Measurements from ENCODE around the gene SSH2. TPM values are rescaled to one million over a fixed set of nuclear protein-coding genes. Genes with fewer than 3 reads are reported as not detected.
A peak's percentile ranks its signal among the peaks of the same experiment; 100 is the strongest.

SSH2 gene
- polyA plus RNA-seq, 1 of the 3 experiments (the other 2 are of a cell fraction) = 8.8 TPM

GRCh38 chr17:29629839-29630238 lies 300.2 kb downstream of the SSH2 start (continued):
- TF ChIP-seq FOSL2 (IDR thresholded peaks at IDR 0.05; ENCODE audit: borderline replicate concordance, low read depth) (no peak), USF1 (IDR thresholded peaks at IDR 0.05; ENCODE audit: borderline replicate concordance, low read depth) (no peak), FOXM1 (IDR thresholded peaks at IDR 0.05; ENCODE audit: low read depth) (no peak), RXRA (IDR thresholded peaks at IDR 0.05; ENCODE audit: borderline replicate concordance, low read depth) (no peak)

GRCh38 chr17:29628644-29629043 lies 301.4 kb downstream of the SSH2 start:
- Histone ChIP-seq H3K27ac (ENCODE audit: low read depth in 2 of 2, low read length in 1 of 2) (peak overlapping the region in 1 of 2 experiments; percentile 88; a peak in 2 of 4 replicates), H3K9ac (no peak overlapping the region), H3K27me3 (ENCODE audit: insufficient read depth) (no peaks in the 10 kb centered on the region), H3F3A (replicated peaks; ENCODE audit: insufficient read depth) (no peaks in the 10 kb centered on the region), H3K4me1 (ENCODE audit: control insufficient read depth in 1 of 2, insufficient read depth in 2 of 2, low read depth in 1 of 2, low read length in 1 of 2) (peaks cover 0 to 73% of the 10 kb centered on the region in 2 experiments; a peak in 2 of 4 replicates), H4K20me1 (ENCODE audit: insufficient read depth) (no peaks in the 10 kb centered on the region), H3K4me3 (ENCODE audit: low read depth in 2 of 2, low read length in 1 of 2) (no peak overlapping the region), H3K4me2 (no peak overlapping the region), H3K79me2 (ENCODE audit: insufficient read depth) (no peaks in the 10 kb centered on the region), H2AFZ (ENCODE audit: low read depth) (no peak overlapping the region), H3K9me2 (no peaks in the 10 kb centered on the region), H3K9me3 (no peaks in the 10 kb centered on the region), H3K36me3 (replicated peaks in 1 of 2; ENCODE audit: control insufficient read depth in 1 of 2, insufficient read depth in 2 of 2, low read length in 1 of 2) (peaks cover 10 to 50% of the 10 kb centered on the region in 2 experiments)
- ChIA-PET CTCF (interaction anchor here (1.0 to 1.1 kb wide), 3 partner anchors 11 to 302 kb away, joined by 3 to 10 read pairs (median 3); no protein-coding TSS in a partner anchor), POLR2A (interaction anchor here (1.1 kb wide), 1 partner anchor 14 kb away, joined by 3 read pairs; no protein-coding TSS in a partner anchor)
- TF ChIP-seq MXI1 (IDR thresholded peaks at IDR 0.05; ENCODE audit: low read depth, low read length) (no peak), REST (IDR thresholded peaks at IDR 0.05; ENCODE audit: low read depth, low read length) (no peak), SIN3A (IDR thresholded peaks at IDR 0.05; ENCODE audit: borderline replicate concordance, low read depth, low read length) (no peak), TEAD4 (IDR thresholded peaks at IDR 0.05; ENCODE audit: borderline replicate concordance, insufficient read depth) (no peak), RAD21 (IDR thresholded peaks at IDR 0.05; ENCODE audit: low read length) (no peak), IRF3 (IDR thresholded peaks at IDR 0.05; ENCODE audit: low read depth, low read length) (no peak), ZBTB33 (IDR thresholded peaks at IDR 0.05; ENCODE audit: borderline replicate concordance, low read depth) (no peak), FOXJ3 (CRISPR knock-in tag; IDR thresholded peaks at IDR 0.05) (no peak), GABPA (IDR thresholded peaks at IDR 0.05; ENCODE audit: low read depth) (no peak), EZH2phosphoT487 (IDR thresholded peaks at IDR 0.05; ENCODE audit: borderline replicate concordance, low read depth) (no peak), EP300 (IDR thresholded peaks at IDR 0.05; ENCODE audit: borderline replicate concordance in 1 of 2, low read depth in 1 of 2, low read length in 1 of 2) (no peak), FOSL2 (IDR thresholded peaks at IDR 0.05; ENCODE audit: borderline replicate concordance, low read depth) (no peak)
- 81% methylated on average over 2 of the region's 2 CpGs for WGBS (ENCODE audit: low lambda C conversion rate)
- DNase-seq = no peak

Measured in SK-N-SH (cell line).